IPS DF 19.7 (cell line): ENCODE data around the gene ARAP2.
"Not testable (repeated sequence)": the region's sequence is repeated elsewhere in the genome, so short reads cannot be mapped to it uniquely, and the experiment has no call there.

Experiments
- DNase-seq: peaks from one replicate; pipeline ENCODE4 v3.0.0-alpha.2; 2013; ENCODE audit warnings: low read depth, low spot score

ARAP2 gene

DNA sequence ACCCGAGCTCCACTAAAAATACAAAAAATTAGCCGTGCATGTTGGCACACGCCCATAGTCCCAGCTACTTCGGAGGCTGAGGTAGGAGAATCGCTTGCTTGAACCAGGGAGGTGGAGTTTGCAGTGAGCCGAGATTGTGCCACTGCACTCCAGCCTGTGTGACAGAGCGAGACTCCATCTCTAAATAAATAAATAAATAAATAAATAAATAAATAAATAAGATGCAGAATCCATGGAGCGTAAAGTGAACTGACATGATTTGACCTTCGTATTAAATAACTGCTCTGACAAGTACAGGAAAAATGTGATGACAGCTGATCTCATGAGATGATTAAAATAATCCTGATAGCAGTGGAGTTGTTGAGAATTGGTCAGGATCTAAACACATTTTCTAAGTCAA is 62.0 kb downstream of the ARAP2 start:
- not testable (repeated sequence) for DNase-seq

DNA sequence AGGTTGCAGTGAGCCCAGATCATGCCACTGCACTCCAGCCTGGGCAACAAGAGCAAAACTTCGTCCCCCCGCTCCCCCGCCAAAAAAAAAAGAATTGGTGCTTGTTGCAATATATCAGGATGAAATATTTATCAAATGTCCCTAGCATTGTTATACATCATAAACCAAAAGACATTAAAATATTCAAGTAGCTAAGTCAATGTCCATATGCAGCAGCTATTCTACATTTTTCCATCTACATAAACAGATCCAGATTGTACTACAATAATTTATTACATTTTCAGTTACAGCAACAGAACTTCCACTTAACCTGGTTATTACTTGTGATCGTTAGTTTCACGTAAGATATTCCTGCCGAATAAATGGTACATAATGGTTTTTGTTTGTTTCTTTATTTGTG is 64.1 kb downstream of the ARAP2 start:
- DNase-seq, result no peak

DNA sequence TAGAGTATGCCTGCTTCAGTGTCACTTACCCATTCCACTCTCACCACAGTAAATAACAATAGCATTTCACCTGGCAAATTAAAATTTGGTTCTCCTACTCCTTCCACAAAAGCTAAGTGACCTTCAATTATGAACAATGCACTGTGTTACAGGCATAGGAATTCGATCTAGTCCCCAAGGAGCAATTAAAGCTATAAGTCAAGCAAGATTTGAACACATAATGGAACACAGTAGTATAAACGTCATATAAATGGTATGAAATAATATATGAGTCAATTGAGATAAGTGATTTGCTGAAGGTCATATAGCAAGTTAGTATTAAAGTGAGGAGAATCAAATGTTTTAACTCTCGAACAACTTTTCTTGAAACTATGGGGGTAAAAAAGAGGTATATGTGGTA is 65.8 kb downstream of the ARAP2 start:
- no peak for DNase-seq

DNA sequence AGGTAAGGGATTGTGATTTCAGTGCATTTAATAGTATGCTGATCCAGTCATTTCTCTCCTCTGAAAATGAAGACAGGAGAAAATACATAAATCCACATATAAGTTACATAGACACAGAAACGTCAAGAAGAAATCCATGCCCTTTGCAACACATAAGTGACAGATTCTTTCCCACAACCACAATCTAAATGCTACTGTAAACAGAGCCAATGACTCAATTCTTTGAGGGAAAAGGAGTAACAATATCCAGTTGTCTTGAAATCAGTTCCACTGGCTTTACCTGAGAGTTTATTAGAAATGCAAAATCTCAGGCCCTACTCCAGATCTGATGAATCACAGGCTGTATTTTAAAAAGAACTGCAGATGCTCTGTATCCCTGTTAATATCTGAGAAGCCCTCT is 66.4 kb downstream of the ARAP2 start:
- no peak for DNase-seq

DNA sequence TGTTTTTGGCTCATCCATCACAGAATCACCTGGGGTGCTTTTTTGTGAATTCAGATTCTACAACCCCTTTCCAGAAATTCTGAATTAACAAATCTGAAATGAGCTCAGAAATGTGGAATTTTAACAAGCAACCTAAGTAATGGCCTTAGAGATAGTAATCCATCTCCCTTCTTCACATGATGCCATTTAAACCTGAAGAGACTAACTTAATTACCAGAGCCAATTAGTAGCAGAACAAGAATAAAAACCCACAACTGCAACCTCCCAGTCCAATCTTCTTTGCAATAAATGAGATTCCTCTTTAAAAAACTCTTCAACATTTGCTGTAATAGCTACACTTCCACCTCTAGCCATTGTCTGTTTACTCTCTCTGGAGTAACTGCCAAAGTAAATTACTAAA is 69.7 kb downstream of the ARAP2 start:
- DNase-seq, result no peak

DNA sequence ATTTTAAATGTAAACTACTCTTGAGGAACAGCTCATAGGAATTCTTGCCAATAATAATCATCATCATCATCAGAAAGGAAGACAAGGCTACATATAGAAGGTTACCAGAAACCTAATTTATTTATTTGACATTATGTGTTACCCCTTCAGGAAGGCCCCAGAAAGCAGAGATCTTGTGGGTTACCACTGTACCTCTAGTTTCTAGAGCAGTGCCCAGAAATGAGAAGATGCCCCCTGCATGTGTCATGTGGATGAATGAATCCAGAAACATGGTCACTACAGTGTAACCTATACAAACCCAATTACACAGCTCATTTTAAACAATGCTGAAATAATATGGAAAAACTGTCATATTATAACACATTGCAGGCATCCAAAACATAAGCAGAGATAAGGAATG is 70.4 kb downstream of the ARAP2 start:
- no peak for DNase-seq

DNA sequence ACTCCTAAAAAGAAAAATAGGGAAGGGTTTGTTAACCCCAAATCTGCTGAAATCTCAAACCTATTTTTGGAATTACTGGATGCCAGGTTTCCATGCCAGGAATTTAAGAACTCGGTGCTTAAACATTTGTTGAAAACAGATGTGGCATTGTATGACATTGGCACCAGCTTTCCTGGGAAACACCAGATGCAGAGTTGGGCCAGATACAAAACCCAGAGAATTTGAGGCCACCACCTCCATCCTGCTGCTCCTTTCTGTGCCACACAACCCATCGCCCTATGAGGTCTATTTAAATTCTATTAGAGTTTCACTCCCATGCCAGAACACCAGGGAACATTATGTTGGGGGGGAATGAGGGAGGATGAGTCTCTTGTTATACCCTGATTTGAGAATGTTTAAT is 71.7 kb downstream of the ARAP2 start:
- DNase-seq, result no peak

DNA sequence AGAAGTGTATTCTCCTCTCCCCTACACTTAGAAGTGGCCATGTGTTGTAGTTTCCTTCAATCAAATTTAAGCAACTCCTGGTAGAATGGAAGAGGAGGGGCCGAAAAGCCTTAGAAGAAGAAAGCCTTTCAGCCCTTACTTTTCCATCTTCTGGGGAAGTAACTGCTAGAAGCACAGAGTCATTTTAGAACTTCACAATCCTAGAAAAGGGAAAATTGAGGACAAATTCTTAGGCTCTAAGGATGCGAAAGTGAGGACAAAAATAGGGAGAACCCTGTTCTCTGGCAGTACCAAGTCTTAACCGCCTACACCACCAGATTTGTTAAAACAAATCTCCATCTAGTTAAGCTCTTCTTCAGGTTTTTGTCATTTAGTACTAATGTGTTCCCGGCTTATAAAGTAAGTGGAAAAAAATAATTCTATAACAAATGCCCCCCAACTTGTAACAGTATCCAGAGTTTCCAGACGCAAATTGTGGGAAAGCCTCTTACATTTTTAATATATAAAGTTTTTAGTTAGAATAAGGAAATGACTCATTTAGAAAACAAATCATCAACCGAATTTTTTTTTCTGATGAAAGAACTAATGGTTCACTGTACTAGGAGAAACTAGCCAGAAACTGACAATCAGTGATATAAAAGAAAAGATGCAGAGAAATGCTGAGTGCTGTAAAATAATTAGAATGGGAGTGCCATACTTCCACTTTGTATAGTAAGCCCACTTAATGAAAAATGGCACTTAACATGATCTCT is 76.0 kb downstream of the ARAP2 start:
- DNase-seq, result no peak

DNA sequence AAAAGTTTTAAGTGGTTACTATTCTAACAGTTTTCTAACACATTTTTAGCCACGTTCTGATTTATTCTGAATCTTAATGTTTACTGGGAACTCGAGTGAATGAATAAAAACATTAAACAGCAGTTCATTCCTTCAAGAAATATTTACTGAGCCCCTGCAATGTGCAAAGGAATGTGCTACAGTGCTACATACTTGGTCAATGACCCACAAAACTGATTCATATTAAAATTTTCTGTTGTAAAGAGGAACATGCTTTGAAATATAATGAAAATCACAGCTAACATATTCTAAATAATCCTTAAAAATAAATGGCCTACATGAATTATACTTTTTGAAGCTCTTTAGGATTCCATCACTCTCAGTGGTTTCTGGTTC is 78.7 kb downstream of the ARAP2 start:
- DNase-seq, result no peak

DNA sequence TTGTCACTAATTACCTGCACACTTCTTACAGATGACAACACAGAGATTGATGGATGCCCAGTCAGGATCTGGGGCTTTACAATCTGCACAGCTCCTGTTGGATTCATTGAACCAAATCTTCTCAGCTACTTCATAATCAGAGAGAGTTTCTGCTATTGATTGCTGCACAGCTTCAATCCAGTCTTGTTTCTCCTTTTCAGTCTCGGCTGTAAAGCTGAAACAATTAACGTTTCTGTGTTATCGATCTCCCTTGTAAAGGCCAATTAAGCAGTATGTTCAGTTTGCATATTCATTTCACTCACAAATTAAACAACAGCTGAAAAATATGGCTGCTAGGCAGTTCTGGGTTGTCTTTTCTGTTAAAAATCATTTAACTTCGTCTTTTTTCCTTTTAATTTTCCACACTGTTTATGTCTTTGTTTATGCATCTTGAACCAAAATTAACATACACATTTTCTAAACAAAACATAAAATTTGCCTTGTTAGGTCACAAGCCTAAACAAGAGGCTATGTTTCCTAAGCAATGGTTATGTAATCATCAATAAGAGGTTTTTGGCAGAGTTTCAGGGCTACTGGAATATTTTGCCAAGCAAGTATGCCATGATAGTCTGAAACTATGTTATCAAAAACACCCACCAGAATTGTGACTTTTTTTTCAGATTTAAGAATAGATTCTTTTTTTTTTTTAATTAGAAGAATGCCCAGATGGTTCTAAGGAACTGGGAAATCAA is 79.2 kb downstream of the ARAP2 start:
- DNase-seq, result no peak

DNA sequence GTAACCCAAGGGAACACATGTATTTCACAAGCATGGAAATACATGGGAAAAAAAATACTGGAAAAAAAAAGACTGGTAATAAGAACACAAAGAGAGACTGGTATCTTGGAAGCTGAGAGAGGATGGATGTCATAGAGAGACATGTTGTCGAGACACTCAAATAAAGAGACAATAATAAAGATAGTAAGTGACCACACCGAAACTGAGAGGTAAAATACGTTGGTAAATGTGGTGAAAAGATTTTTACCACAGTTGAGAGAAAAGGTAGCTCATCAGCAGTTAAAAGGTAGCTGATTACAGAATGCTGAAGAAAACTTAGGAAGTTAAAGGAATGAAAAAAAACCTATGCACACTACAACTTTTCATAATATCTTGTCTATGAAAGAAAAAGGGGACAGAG is 81.1 kb downstream of the ARAP2 start:
- DNase-seq, result no peak

DNA sequence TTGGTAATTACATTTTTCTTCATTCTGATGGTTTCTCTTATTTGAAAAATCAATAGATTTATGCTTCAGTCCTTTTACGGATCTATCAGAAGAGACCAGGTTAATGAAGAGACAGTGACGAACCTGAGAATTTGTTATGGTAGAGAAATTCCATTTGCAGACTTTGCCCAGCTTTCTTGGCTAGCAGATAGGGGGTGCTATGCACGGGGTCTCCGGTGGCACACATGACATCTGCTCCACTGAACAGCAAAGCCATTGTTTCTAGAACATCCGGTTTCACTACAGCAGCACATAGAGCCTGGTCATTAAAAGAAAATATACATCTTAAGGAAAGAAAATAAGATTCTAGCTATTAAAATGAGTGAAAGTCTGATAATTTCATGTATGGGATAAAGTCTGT is 85.1 kb downstream of the ARAP2 start:
- DNase-seq, result no peak

DNA sequence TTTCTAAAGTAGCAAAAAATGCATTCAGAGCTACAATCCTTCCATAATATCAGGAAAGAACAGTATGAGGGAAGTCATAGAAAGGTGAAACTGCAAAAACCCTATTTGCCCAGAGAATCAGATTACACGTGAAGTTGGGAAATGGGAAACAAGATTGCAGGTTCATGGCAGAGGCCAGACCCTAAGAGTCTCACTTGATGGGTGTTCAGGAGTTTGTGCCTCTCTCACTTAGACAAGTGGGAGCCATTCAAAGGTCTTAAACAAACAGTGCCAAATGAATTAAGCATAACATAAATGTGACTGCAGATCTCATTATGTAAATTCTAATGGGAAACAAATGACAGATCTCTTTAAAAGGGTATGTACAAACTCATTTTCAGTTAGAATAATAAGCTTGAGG is 91.6 kb downstream of the ARAP2 start:
- DNase-seq, result no peak

DNA sequence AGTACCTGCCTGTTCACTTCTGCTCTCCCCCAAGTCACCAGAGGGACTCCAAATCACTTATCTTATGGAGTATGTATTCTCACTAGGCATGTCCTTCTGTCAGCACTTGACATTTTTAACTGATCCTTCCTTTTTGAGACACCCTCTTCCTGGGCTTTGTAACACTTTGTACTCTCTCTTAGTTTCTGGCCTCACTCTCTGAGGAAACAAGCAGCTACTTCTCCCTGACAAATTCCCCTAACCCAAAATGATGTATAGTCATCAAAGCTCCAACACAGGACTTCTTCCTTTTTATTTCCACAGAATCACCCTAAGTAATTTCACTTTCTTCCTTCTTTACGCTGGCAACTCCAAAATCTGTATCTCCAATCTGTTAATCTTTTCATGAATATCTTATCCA is 101.8 kb downstream of the ARAP2 start:
- DNase-seq, result no peak

DNA sequence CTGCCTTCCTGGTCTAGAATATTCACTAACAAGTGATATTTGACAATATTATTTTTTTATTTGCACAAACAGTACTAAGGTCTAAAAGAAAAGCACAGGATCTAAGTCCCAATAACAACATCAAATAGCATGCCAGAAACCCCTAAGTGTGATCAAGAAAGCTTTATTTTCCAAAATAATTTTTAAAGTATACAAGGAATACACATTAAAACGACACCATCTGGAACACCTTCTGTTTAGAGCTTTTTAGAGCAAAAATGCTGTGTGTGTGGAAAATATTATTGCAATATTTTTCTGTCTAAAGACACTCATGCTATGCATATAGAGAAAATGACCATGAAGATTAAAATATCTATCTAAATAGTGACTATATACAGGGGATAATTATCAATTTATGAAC is 103.1 kb downstream of the ARAP2 start:
- DNase-seq, result no peak

DNA sequence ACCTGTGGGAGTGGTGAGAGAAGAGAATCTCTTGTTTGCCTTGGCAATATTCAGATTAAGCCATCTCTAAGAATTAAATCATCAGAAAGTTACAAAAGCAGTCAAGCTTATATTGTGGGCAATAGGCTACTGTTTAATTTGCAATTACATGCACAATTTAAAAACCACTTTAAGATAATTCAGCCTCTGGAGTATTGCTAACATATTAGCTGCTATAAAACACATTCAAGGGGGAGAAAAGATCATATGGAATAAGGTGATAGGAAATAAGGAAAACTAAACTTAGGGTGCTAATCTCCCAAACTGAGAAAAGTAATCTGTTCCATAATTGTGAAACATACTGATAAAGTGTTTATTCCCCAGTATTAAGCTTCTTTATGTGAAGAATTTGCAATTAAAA is 103.9 kb downstream of the ARAP2 start:
- DNase-seq, result no peak

DNA sequence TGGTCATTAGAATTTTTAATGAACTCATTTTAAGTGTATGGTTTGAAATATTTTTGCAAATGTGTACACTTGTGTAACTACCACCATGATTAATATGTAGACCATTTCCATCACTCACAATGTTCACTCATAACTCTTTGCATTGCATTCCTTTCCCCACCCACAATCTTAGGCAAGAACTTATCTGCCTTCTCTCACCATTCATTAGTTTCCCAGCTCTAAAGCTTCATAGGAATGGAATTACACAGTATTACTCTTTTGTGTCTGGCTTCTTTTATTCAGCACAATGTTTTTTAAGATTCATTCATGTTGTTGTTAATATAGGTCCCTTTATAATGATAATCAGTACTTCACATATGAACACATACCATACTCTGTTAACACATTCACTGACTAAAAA is 106.1 kb downstream of the ARAP2 start:
- DNase-seq, result no peak

DNA sequence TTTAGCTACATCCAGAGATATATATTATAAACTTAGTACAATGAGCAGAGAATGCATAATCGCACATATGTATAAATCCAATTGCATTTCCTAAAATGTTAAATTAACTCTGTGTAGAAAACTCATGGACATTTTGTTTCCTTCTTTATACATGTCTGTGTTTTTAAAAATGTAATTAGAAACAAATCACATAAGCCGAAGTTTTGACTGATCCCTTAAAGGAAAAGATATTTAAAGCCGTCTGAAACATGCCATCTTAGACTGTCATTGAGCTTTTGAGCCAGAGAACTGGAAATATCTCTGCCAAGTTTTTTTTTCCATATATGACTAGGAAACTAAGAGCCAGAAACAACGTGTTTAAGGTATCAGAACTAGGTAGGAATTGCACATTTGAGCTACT is 107.0 kb downstream of the ARAP2 start:
- DNase-seq, result no peak

DNA sequence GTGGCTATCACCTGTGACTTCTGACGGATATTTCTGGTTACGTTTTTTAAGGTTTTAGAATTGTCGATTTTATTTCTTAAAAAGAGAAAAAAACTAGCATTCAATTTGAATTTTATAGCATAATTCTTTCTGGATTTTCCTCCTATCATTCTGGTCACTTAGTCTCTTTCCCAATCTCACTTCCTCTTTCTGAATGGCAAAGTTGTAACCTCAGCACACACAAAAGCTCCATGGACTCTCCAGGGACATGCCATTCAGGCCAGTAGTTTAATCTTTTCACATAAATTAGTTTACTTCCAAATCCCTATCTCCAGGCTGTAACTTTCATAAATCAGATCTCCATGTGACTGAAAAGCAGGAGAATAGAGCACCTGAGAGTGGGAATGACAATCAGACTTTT is 110.7 kb downstream of the ARAP2 start:
- no peak for DNase-seq

DNA sequence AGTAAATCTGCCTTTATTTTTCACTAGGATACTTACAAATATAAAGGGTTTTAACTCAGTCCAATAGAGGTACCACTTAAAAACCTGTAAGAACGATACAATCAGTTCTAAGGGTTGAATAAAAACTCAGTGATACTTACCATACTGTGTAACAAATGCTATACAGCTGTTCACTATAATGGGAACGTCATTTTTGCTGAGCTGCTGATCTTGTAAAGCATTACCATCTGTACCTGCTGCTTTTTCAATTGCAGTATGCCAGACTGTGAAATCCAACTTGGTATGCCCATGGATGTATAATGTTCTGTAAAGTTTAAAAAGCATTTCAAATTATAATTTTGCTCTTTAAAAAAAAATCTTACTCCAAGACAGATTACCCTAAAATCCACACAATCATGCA is 111.2 kb downstream of the ARAP2 start:
- no peak for DNase-seq

DNA sequence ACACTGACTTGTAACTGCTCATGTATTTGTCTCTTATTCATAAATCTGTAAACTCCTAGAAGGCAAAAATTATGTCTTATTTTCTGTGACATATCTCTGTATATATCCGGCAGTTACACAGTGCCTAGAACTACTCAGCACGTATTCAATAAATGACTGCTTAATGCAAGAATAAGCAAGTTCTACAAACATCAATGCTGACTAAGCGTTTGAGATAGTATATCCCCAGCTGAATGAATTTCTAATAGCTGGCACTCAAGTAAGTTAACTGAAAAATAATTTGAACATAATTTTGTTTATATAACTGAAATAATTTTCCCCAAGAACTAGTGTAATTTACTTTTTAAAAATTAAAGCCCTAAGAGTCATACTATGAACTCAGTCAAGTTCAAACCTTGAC is 113.7 kb downstream of the ARAP2 start:
- DNase-seq, result no peak

DNA sequence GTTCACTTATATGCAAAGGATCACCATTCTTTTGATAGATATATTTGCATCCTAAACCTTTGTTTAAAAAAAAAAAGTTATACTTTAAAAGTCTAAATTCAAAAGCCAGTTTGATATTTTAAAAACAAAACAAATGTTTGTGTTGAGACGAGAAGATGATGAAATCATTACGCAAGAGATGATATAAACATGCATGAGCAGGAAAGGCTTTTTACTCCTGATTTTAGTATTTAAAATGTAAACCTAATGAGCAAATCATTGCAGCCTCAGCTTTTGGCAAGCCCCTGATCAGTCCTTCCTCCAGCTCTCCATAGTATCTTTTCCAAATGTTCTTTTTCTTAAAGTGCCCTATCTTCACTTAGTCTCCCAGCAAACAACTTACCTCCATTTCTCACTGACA is 115.6 kb downstream of the ARAP2 start:
- DNase-seq, result no peak

DNA sequence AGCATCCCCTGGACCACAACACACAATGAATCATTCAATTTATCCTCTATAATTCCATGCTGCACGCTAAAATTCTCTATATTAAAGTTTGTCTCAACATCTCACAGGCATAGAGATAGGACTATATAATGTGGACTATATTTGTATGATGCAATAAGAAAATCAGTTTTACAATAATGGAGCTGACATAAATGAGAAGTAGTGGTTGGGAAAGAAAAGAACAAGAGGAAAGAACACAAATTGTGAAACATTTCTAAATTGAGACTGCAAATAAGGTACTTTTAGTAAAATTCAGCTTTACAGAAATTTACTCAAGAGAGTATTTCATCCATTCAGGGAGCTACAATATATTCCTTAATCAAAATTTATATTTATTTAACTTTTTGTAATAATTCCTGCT is 120.4 kb downstream of the ARAP2 start:
- no peak for DNase-seq

DNA sequence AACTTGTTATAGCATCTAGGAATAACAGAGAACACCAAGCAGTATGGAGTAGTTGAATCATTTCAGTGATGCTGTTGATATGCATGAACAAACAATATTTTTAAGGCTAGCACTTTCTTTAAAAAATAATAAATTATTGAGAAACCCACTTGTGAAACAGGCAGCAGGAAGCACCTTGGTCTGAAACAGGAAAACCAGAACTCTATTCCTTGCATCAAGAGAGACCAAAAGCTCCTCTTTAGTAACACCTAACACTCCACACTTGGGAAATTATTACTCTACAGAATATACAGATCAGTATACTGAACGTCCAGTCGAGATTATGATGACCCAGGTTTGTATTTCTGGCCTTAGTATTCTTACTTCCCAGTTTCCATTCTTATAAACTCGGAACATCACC is 129.0 kb downstream of the ARAP2 start:
- no peak for DNase-seq
